Activated naive CD4-positive, alpha-beta T cell treated with anti-CD3 and anti-CD28 coated beads, Interleukin-2, amount 50 U/mL, for 72 hours (primary cell): Measurements from ENCODE around the gene TMPRSS13. TPM values are rescaled to one million over a fixed set of nuclear protein-coding genes. Genes with fewer than 3 reads are reported as not detected.

Experiments used
- ATAC-seq, 2 donors: fragments of 150-1000 bp; cut with Tn5 transposase; 2 replicates each; pipeline ENCODE4 v1.10.0; 2021; ENCODE audit warnings: mild to moderate bottlenecking in 2 of 2, moderate library complexity in 2 of 2
- DNase-seq, 2 donors: peaks; one replicate each; pipeline ENCODE4 v3.0.0; 2021 to 2022; ENCODE audit warnings: low spot score in 2 of 2
- H3K27ac Mint-ChIP-seq, 2 donors: one replicate each; pipeline ENCODE4 v1.8.0; 2022; ENCODE audit warnings: mild to moderate bottlenecking in 2 of 2, mixed read lengths in 2 of 2
- H3K36me3 Mint-ChIP-seq, 2 donors: one replicate each; pipeline ENCODE4 v1.8.0; 2022; ENCODE audit warnings: mixed read lengths in 2 of 2
- H3K9me3 Mint-ChIP-seq, 2 donors: one replicate each; pipeline ENCODE4 v1.8.0; 2022; ENCODE audit warnings: mixed read lengths in 2 of 2
- total RNA-seq, 2 donors: library from RNA; stranded (reverse); gene quantifications; one replicate each; pipeline ENCODE4 v1.2.3, GENCODE V29; 2022

The TMPRSS13 gene
- total RNA-seq, 2 donors from 2014 or later = 0.39 to 1.8 TPM

DNA sequence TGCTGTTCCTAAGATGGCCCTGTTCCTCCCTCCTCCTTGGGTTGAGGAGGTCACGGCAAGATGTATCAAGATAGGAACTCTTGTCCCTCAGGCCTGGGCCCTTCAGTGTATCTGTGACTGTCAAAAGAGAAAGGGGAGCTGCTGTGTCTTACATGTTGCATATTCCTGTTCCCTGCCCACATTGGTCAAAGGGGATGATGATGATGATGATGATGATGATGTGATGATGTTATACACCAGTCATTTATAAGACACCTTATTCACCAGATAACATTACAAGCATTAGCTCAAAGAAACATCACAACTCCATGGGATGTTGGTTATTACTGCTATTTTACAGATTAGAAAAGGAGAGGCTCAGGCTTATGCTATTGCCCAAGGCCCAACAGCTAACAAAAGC, 66.4 kb downstream of the TMPRSS13 start:
- DNase-seq (no peak), ATAC-seq (no peak)
- H3K27ac Mint-ChIP-seq = no peak overlapping the region
- no peaks in the 10 kb centered on the region for H3K36me3 Mint-ChIP-seq
- H3K9me3 Mint-ChIP-seq = no peaks in the 10 kb centered on the region

DNA sequence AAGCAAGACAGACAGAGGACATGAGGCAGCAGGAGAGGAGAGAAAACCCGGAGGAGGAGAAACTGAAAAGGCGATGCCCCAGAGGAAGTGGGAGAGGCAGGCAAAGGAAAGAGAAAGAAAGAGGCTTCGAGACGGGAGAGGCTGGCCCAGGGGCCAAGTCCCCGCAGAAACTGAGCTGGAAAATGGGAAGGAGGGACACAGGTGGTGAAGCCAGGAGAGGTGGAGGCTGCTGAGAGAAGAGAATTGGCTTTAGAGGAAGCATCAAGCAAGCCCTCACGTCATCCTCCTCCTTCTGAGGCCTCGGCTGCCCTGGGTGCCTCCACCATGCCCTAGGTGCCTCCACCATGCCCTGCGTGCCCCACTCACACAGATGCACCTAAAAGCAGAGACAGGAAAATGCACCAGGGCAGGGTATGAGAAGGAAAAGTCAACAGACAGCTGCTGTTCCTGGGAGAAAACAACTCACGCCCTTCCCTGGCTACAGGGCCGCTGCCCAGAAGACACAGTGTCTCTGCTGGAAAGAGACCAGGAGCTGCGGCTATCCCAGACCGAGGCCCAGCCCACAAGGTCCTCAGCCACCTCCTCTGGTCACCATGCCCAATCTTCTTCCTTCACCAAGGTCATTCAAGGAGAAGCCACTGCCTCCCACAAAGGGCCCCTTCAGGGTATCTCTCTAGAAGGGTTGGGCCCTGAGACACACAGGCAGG, 67.0 kb downstream of the TMPRSS13 start:
- DNase-seq (peak in 1 of 2 donors; percentile 30), ATAC-seq (no peak)
- no peaks in the 10 kb centered on the region for H3K36me3 Mint-ChIP-seq
- no peak overlapping the region for H3K27ac Mint-ChIP-seq
- H3K9me3 Mint-ChIP-seq = no peaks in the 10 kb centered on the region

DNA sequence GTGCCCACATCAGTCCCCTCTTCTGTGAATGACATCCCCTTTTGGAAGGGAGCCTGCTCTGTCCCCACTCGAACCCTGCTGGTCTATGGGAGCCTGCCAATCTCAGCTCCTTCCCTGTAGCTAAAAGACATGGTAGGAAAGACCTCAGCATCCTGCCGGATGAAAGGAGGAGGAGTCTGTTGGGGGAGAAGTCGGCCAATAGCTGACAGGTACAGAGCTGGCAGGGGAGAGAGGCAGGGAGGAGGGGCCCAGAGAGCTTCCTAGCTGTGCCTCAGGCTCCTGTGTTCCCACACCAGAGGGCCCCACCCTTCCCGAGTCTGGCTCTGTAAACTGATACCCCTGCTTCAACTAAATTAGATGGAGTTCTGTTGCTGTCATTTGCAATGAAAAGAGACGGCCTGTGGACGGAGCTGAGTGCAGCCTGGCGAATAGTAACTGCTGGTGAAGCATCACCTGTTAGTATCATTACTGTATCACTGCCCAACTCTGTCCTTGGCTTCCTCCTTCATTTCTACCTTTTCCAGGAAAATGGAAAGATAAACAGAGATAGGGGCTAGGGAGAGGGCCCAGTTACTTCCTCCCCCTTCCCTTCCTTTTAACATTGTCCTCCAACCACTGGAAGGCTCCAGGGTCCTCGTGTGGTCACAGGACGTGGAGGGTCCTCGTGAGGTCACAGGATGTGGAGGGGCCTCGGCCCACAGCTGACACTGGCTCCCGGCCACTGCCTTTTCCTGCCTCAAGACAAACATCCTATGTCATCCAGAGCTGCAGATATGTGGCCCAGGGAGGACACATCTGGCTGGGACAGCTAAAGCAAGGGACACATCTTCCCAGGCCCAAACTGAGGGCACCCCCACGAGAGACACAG, 67.8 kb downstream of the TMPRSS13 start:
- ATAC-seq (no peak), DNase-seq (peak in 1 of 2 donors; percentile 23)
- Mint-ChIP-seq H3K36me3 (no peaks in the 10 kb centered on the region), H3K27ac (no peak overlapping the region), H3K9me3 (no peaks in the 10 kb centered on the region)

DNA sequence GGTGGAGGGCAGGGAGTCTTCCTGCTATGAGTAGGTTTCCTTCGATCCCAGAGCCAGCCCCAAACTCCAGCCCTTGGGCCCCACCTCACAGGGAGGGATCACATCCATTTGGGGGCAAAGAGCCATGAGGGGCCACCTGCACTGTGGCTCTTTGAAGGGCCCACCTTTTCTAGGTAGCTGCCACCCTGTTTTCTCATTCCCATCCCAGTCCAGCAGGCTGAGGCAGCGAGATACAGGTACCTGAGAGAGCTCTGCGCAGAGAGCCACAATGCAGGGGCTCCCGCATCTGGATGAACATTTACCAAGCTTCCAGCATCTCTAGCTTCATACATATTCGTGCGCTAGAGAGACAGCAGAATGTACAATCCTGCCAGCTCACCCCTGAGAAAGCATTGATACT, 69.1 kb downstream of the TMPRSS13 start:
- no peak for ATAC-seq
- no peak overlapping the region for H3K27ac Mint-ChIP-seq
- DNase-seq = peak in 1 of 2 donors; percentile 44
- H3K36me3 Mint-ChIP-seq = no peaks in the 10 kb centered on the region
- H3K9me3 Mint-ChIP-seq = no peaks in the 10 kb centered on the region

DNA sequence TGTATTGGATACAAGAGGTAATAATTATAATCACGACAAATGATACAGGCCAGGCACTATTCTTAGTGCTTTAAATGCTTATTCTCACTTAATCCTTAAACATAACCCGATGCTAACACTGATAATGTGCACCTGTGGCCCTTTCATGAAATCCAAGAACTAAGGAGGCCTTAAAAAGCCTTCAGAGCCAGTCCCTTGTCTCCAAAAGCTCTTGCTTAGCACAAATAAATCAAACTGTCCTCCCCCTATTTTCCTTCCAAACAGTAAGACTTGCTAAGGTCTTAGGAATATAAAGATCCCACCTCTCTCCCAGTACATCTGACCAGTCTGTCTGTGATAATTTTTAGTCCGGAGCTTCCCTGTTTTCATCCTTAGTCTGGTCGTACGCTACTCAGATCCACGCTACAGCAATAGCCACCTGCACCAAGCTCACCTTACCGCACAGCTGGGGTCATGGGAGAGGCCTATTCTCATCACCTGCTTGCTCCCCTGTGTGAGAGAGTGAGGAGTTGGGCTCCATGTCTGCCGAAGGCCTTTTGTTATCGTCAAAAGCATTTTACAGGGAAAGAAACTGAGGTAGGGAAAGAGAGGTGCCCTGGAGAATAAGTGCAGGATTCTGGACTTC, 69.6 kb downstream of the TMPRSS13 start:
- Mint-ChIP-seq H3K27ac (no peak overlapping the region), H3K36me3 (no peaks in the 10 kb centered on the region), H3K9me3 (no peaks in the 10 kb centered on the region)
- ATAC-seq (no peak), DNase-seq (no peak)

DNA sequence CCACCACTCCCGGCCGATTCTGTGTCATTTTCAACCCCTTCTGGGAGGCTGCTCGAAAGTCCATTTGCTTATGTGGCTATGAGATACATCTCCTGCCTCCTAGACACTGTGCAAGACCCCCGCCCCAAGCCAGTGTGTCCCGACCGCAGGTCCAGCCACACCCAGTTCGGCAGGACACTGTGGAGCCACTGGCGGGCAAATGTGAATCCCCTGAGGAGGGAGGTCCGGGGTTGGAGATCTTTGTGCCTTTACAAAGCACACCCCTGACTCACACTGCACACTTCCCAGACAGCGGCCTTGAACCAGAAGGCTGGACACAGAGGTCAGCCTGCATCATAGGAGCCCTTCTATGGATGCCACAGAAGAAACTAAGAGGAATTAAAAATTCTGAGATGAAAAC, 70.1 kb downstream of the TMPRSS13 start:
- H3K9me3 Mint-ChIP-seq = no peaks in the 10 kb centered on the region
- no peak overlapping the region for H3K27ac Mint-ChIP-seq
- ATAC-seq = no peak
- no peaks in the 10 kb centered on the region for H3K36me3 Mint-ChIP-seq
- peak in 1 of 2 donors; percentile 46 for DNase-seq

DNA sequence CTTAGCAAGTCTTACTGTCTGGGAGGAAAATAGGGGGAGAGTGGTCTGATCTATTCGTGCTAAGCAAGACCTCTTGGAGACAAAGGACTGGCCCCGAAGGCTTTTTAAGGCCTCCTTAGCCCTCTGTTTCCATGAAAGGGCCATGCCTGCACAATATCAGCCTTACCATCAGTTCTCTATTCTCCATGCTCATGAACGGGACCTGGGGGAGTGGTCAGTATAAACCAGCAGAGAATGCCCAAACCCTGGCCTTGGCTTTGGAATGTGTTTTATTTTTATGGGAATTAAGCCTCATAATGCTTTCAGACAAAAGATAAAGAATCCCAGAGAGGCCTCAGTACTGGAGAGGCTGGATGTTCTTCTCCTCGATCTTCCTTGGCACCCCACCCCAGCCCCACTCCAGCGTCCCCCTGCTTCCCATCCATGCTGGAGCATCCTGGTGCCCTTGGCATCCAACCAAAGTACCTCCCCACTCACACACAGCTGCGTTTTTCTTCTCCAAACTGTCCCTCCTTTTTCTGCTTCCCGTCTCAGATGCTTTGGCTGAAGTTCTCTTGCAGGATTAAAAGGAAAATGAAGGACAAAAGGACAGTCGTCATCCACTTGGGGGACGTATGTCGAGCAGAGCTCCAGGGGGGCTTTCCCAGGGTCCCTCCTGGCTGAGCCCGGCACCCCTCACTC, 71.3 kb downstream of the TMPRSS13 start:
- Mint-ChIP-seq H3K36me3 (peaks cover 3% of the 10 kb centered on the region in 2 donors), H3K9me3 (peaks cover 0 to 1% of the 10 kb centered on the region in 2 donors), H3K27ac (no peak overlapping the region)
- no peak for ATAC-seq
- no peak for DNase-seq

DNA sequence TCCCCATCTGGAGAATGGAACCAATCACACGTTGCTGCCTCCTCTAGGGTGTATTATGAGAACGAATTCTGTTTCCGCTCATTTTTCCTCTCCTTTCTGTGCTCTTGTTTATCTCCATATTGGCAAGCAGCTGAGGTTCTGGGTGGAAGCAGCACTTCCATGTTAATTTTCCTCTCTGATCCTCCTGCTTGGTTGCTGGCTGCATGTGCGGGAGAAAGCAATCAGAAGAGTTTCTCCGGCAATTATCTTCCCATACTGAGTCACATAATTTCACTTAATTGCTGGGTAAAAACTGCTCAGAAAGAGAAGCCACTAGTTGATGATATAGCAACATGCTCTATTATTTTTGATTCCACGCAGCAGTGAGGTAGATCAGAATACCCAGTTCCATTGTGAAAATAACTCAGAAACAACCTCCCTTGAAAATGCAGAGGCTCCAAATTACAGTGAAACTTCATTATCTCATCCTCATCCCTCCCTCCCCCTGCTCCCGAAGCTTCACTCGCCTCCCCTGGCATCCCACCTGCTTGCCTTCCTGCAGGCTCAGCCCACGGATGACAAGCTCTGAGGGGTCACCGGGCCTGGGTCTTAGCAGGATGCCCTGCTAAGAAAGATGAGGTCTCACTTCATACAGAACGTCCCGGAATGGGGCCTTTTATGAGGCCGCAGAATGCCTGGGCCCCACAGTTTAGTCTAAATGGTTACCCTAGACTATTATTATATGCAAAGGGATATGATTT, 73.1 kb downstream of the TMPRSS13 start:
- no peak overlapping the region for H3K27ac Mint-ChIP-seq
- ATAC-seq = no peak

DNA sequence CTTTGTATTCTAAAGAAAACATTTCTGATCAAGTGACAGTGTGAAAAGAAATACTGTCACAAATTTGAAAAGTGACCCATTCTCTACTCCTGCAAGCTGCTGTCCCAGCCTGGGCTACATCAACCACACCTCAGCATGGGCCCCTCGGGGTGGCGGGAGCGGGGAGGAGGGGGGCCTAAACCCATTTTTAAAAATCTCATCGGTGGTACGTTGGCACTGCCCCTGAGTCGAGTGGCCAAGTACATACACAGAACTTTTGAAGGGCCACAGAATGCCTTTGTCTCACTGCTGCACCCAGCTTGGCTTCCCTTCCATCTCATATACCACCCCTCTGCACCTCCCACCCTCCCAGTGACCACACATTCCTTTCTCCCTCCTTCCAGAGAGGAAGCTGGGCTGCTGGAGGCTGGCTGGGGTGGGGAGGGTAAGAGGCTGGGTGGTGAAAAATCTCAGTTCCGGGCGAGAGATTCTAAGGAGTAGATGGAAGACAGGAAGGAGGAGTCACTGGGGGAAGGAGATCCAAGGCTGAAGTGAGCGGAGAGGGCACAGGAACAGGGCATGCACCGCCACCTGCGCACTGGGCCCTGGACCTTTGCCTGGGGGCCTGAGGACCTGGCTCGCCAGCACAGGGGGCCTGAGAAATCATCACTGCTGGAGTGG, 73.9 kb downstream of the TMPRSS13 start:
- Mint-ChIP-seq H3K9me3 (peaks cover 0 to 7% of the 10 kb centered on the region in 2 donors), H3K36me3 (peaks cover 8 to 10% of the 10 kb centered on the region in 2 donors), H3K27ac (no peak overlapping the region)
- ATAC-seq (no peak), DNase-seq (no peak)

More for the DNA sequence above, 73.1 kb downstream of the TMPRSS13 start:
- no peak for DNase-seq
- peaks cover 0 to 7% of the 10 kb centered on the region in 2 donors for H3K9me3 Mint-ChIP-seq
- peaks cover 8 to 10% of the 10 kb centered on the region in 2 donors for H3K36me3 Mint-ChIP-seq

DNA sequence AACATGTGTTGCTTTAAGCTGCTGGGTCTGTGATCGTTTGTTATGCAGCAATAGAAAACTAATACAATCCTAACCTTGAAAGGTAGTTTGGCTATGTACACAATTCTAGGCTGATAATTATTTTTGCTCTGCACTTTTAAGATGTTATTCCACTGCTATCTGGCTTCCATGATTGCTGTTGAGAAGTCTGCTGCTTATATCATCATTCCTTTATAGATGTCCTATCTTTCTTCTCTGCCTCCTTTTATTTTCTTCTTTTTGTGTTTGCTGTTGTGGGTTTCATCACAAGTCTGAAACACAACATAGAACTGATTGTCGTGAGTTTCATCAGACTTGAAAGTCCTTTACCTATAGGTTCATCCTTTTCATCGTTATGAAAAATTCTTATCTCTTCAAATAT, 76.9 kb downstream of the TMPRSS13 start:
- ATAC-seq = no peak
- H3K9me3 Mint-ChIP-seq = peaks cover 0 to 7% of the 10 kb centered on the region in 2 donors
- H3K27ac Mint-ChIP-seq = no peak overlapping the region
- peaks cover 8 to 10% of the 10 kb centered on the region in 2 donors for H3K36me3 Mint-ChIP-seq
- DNase-seq = no peak

DNA sequence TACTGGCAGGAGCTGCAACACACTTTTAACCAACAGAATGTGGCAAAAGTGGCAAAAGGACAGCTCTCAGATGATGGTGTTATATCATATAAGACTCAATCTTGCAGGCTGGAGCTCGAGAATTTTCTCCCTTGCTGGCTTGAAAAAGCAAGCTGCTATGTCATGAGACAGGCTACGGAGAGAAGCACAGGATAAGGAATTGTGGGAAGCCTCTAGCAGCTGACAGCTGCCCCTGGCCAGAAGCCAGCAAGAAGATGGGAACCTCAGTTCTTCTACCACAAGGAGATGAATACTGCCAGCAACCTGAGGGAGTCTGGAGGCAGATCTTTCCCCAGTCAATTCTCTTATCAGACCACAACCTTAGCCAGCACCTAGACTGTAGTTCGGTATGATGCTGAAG, 77.3 kb downstream of the TMPRSS13 start:
- H3K9me3 Mint-ChIP-seq = peaks cover 0 to 7% of the 10 kb centered on the region in 2 donors
- peaks cover 8 to 10% of the 10 kb centered on the region in 2 donors for H3K36me3 Mint-ChIP-seq
- ATAC-seq = no peak
- DNase-seq = no peak
- H3K27ac Mint-ChIP-seq = no peak overlapping the region

DNA sequence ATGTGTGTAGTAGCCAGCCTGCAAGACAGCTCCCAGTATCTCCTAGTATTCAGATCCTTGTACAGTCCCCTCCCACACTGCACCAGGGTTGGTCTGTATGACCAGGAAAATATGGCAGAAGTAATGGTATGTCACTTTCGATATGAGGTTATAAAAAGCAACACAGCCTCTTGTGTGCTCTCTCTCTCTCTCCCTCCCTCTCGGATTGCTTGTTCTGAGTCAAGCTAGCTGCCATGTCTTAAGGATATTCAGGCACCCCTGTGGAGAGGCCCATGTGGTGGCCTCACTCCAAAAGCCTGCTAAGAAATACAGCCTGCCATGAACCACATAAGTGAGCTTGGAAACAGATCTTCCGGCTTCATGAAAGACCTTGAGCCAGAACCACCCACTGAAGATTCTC, 78.1 kb downstream of the TMPRSS13 start:
- H3K36me3 Mint-ChIP-seq = peaks cover 8 to 10% of the 10 kb centered on the region in 2 donors

More for the DNA sequence above, 78.1 kb downstream of the TMPRSS13 start:
- H3K9me3 Mint-ChIP-seq = peaks cover 0 to 7% of the 10 kb centered on the region in 2 donors
- H3K27ac Mint-ChIP-seq = no peak overlapping the region
- ATAC-seq (no peak), DNase-seq (no peak)
